GM23338 (cell line): ENCODE data around the gene MAOA. TPM values are rescaled to one million over a fixed set of nuclear protein-coding genes. Genes with fewer than 3 reads are reported as not detected.
"Not testable (repeated sequence)": the region's sequence is repeated elsewhere in the genome, so short reads cannot be mapped to it uniquely, and the experiment has no call there.

Experiments
- ATAC-seq: fragments of 200-7000 bp; cut with Tn5 transposase; 3 replicates; pipeline ENCODE4 v1.9.1; 2020
- DNase-seq: peaks from one replicate; pipeline ENCODE4 v3.0.0-alpha.2; 2015; ENCODE audit warnings: low spot score
- H2AFZ ChIP-seq: fragments of 200-600 bp; sonication (generic); 2 replicates; pipeline ENCODE4 v1.8.0; 2016; ENCODE audit warnings: antibody characterized with exemption, mild to moderate bottlenecking, moderate library complexity
- H3F3A ChIP-seq: fragments of 200-600 bp; sonication (generic); replicated peaks from 2 replicates; pipeline ENCODE4 v1.8.0; 2017; ENCODE audit warnings: antibody characterized with exemption, mixed run types, low read depth
- H3K27ac ChIP-seq: fragments of 200-600 bp; sonication (generic); 2 replicates; pipeline ENCODE4 v1.6.1; 2016; ENCODE audit warnings: low read depth
- H3K27me3 ChIP-seq: fragments of 200-600 bp; sonication (generic); 2 replicates; pipeline ENCODE4 v1.8.0; 2016; ENCODE audit warnings: mild to moderate bottlenecking, mixed run types, moderate library complexity; ENCODE audit not compliant: insufficient read depth
- H3K36me3 ChIP-seq: fragments of 200-600 bp; sonication (generic); 2 replicates; pipeline ENCODE4 v1.8.0; 2016; ENCODE audit warnings: mild to moderate bottlenecking; ENCODE audit not compliant: insufficient read depth
- H3K4me1 ChIP-seq: fragments of 200-600 bp; sonication (generic); 2 replicates; pipeline ENCODE4 v1.8.0; 2016; ENCODE audit warnings: mild to moderate bottlenecking, moderate library complexity; ENCODE audit not compliant: insufficient read depth
- H3K4me2 ChIP-seq: fragments of 200-600 bp; sonication (generic); 2 replicates; pipeline ENCODE4 v1.7.1; 2017; ENCODE audit warnings: mixed run types
- H3K4me3 ChIP-seq: fragments of 200-600 bp; sonication (generic); 2 replicates; pipeline ENCODE4 v1.6.1; 2016; ENCODE audit warnings: mixed run types
- H3K79me2 ChIP-seq: fragments of 200-600 bp; sonication (generic); replicated peaks from 2 replicates; pipeline ENCODE4 v1.8.0; 2017; ENCODE audit warnings: mild to moderate bottlenecking; ENCODE audit not compliant: insufficient read depth
- H3K9me2 ChIP-seq: fragments of 200-600 bp; sonication (generic); 2 replicates; pipeline ENCODE4 v1.8.0; 2017; ENCODE audit not compliant: insufficient read depth
- H4K20me1 ChIP-seq: fragments of 200-600 bp; sonication (generic); replicated peaks from 2 replicates; pipeline ENCODE4 v1.8.0; 2017; ENCODE audit warnings: mild to moderate bottlenecking; ENCODE audit not compliant: insufficient read depth
- H3K27ac Mint-ChIP-seq: 2 replicates; pipeline ENCODE4 v1.8.0; 2020; ENCODE audit warnings: inconsistent platforms, mild to moderate bottlenecking, moderate library complexity, mixed read lengths
- H3K27me3 Mint-ChIP-seq: 3 replicates; pipeline ENCODE4 v1.8.0; 2022; ENCODE audit warnings: low read depth, mild to moderate bottlenecking, moderate library complexity, mixed read lengths, inconsistent platforms; ENCODE audit not compliant: insufficient read depth, poor library complexity
- H3K36me3 Mint-ChIP-seq: 3 replicates; pipeline ENCODE4 v1.8.0; 2021; ENCODE audit warnings: low read depth, mild to moderate bottlenecking, inconsistent platforms, moderate library complexity, mixed read lengths
- H3K4me1 Mint-ChIP-seq: 3 replicates; pipeline ENCODE4 v1.8.0; 2020; ENCODE audit warnings: mild to moderate bottlenecking, inconsistent platforms, mixed read lengths
- H3K4me3 Mint-ChIP-seq: 3 replicates; pipeline ENCODE4 v1.8.0; 2021; ENCODE audit warnings: moderate library complexity, mild to moderate bottlenecking, inconsistent platforms, mixed read lengths
- H3K9me3 Mint-ChIP-seq: 3 replicates; pipeline ENCODE4 v1.8.0; 2020; ENCODE audit warnings: moderate library complexity, mild to moderate bottlenecking, inconsistent platforms, mixed read lengths
- ETS1 ChIP-seq: IDR thresholded peaks from 2 replicates; pipeline ENCODE4 v1.6.1; 2016; ENCODE audit warnings: antibody characterized with exemption
- EZH2 ChIP-seq: fragments of 200-600 bp; sonication (generic); IDR thresholded peaks from one replicate; pipeline ENCODE4 v1.8.0; 2017; ENCODE audit warnings: antibody characterized with exemption, mild to moderate bottlenecking, low read depth; ENCODE audit not compliant: unreplicated experiment
- NANOG ChIP-seq: IDR thresholded peaks from 2 replicates; pipeline ENCODE4 v1.6.1; 2016; ENCODE audit warnings: antibody characterized with exemption, borderline replicate concordance
- REST ChIP-seq: IDR thresholded peaks from one replicate; pipeline ENCODE4 v1.6.1; 2018; ENCODE audit warnings: antibody characterized with exemption; ENCODE audit not compliant: unreplicated experiment
- ZNF114 ChIP-seq: fragments of 250-450 bp; sonication (Bioruptor Pico); IDR thresholded peaks from 2 replicates; pipeline ENCODE4 v1.5.0; 2020; ENCODE audit warnings: mild to moderate bottlenecking, moderate library complexity
- ZNF331 ChIP-seq: fragments of 250-450 bp; sonication (Bioruptor Pico); IDR thresholded peaks from 2 replicates; pipeline ENCODE4 v1.5.0; 2020; ENCODE audit warnings: low read depth, mild to moderate bottlenecking, moderate library complexity
- ZNF462 ChIP-seq: fragments of 250-450 bp; sonication (Bioruptor Pico); IDR thresholded peaks from 2 replicates; pipeline ENCODE4 v1.5.0; 2020; ENCODE audit warnings: mild to moderate bottlenecking, moderate library complexity
- polyA plus RNA-seq: library from polyadenylated mRNA; unstranded; fragments of >200 nt; fragmentation: Nextera tagmentation; extraction: Ambion mirVana; gene quantifications from 2 replicates; pipeline ENCODE4 v1.2.1, GENCODE V29; 2016
- total RNA-seq: library from RNA; depleted of rRNA; stranded (reverse); fragments of >200 nt; shearing (Covaris generic); gene quantifications from 2 replicates; pipeline ENCODE4 v1.2.3, GENCODE V29; 2014

MAOA gene
- total and polyA plus RNA-seq, 2 experiments from 2014 or later, result 3.2 to 5.2 TPM

- H3K9me2 ChIP-seq, DNase-seq, H3F3A ChIP-seq, H3K36me3 ChIP-seq, H3K4me3 Mint-ChIP-seq, H3K4me1 ChIP-seq, ATAC-seq, H3K36me3 Mint-ChIP-seq, H3K79me2 ChIP-seq, H3K27ac ChIP-seq, H3K4me2 ChIP-seq, H3K27ac Mint-ChIP-seq, H3K4me3 ChIP-seq, H3K4me1 Mint-ChIP-seq, H4K20me1 ChIP-seq, H3K9me3 Mint-ChIP-seq, H2AFZ ChIP-seq, H3K27me3 Mint-ChIP-seq, H3K27me3 ChIP-seq: not testable (repeated sequence)
These were observed 69.1 kb downstream of the MAOA start for GRCh38 chrX:43725227-43725626.

- H4K20me1 ChIP-seq, H3K4me2 ChIP-seq, H3K27ac Mint-ChIP-seq, H3K9me2 ChIP-seq, H3K36me3 ChIP-seq, ATAC-seq, H3K79me2 ChIP-seq, H3K9me3 Mint-ChIP-seq, H3K27ac ChIP-seq, H3K27me3 Mint-ChIP-seq, H2AFZ ChIP-seq, DNase-seq, H3K36me3 Mint-ChIP-seq, H3K4me3 ChIP-seq, H3K27me3 ChIP-seq, H3F3A ChIP-seq, H3K4me3 Mint-ChIP-seq, H3K4me1 ChIP-seq, H3K4me1 Mint-ChIP-seq: not testable (repeated sequence)
These were observed 71.2 kb downstream of the MAOA start for GRCh38 chrX:43727254-43727653.

- Mint-ChIP-seq H3K4me1 (no peaks in the 10 kb centered on the region), H3K9me3 (peaks cover 2% of the 10 kb centered on the region; the same call in 2 of the 3 replicates), H3K27me3 (no peaks in the 10 kb centered on the region), H3K36me3 (no peaks in the 10 kb centered on the region), H3K27ac (no peak overlapping the region), H3K4me3 (no peak overlapping the region)
- H4K20me1 ChIP-seq, result no peaks in the 10 kb centered on the region
- H3K4me2 ChIP-seq, result no peak overlapping the region
- no peaks in the 10 kb centered on the region for H3K4me1 ChIP-seq
- no peak overlapping the region for H3K27ac ChIP-seq
- H3K9me2 ChIP-seq, result no peaks in the 10 kb centered on the region
- ATAC-seq (no peak), DNase-seq (no peak)
- H3K79me2 ChIP-seq, result no peaks in the 10 kb centered on the region
- H3K36me3 ChIP-seq, result no peaks in the 10 kb centered on the region
- no peaks in the 10 kb centered on the region for H3K27me3 ChIP-seq
- H3F3A ChIP-seq, result no peaks in the 10 kb centered on the region
- H3K4me3 ChIP-seq, result no peak overlapping the region
- H2AFZ ChIP-seq, result no peak overlapping the region
- TF ChIP-seq EZH2 (no peak), ETS1 (no peak), REST (no peak), ZNF331 (CRISPR knock-in tag) (no peak), NANOG (no peak), ZNF462 (CRISPR knock-in tag) (no peak), ZNF114 (CRISPR knock-in tag) (no peak)
These were observed 71.9 kb downstream of the MAOA start for GRCh38 chrX:43728002-43728401.
